HG02840 (cell line): ENCODE data around the gene COL5A1.

Experiments
- ATAC-seq: cut with Tn5 transposase; IDR thresholded peaks from one replicate; pipeline ENCODE4 v1.9.1; 2021; ENCODE audit warnings: mild to moderate bottlenecking, moderate library complexity, moderate number of reproducible peaks; ENCODE audit not compliant: unreplicated experiment, low FRiP score

COL5A1 gene

DNA sequence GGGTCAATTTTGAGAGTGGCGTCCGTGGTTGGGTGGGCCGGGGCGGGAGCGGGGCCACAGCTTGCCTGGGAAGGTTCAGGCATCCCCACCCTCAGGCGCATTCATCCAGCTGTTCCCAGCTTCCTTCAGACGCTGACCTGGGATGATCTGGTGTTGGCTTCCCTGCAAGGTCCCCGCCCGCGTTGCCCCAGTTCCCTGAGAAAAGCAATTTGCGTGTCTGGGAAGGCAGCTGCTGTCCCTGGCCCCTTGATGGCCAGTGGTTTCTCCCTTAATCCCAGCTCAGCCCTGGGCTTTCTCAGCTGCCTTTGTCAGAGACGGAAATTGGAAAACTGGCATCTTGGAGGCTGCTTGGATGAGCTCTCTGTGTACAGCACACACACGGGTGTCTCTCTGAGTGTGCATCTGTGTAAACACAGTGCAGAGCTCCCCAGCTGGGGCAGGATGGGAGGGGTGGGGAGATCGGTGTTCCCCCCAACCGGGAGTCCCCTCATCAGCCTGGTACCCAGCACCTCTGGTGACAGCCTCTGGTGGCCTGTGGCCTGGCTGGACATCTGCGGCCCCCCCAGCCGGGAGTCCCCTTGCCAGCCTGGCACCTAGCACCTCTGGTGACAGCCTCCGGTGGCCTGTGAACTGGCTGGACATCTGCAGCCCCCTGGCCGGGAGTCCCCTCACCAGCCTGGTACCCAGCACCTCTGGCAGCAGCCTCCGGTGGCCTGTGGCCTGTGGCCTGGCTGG is 94.0 kb downstream of the COL5A1 start:
- ATAC-seq, result no peak

- no peak for ATAC-seq
Observed at GRCh38 chr9:134736791-134737497, 95.3 kb downstream of the COL5A1 start.

DNA sequence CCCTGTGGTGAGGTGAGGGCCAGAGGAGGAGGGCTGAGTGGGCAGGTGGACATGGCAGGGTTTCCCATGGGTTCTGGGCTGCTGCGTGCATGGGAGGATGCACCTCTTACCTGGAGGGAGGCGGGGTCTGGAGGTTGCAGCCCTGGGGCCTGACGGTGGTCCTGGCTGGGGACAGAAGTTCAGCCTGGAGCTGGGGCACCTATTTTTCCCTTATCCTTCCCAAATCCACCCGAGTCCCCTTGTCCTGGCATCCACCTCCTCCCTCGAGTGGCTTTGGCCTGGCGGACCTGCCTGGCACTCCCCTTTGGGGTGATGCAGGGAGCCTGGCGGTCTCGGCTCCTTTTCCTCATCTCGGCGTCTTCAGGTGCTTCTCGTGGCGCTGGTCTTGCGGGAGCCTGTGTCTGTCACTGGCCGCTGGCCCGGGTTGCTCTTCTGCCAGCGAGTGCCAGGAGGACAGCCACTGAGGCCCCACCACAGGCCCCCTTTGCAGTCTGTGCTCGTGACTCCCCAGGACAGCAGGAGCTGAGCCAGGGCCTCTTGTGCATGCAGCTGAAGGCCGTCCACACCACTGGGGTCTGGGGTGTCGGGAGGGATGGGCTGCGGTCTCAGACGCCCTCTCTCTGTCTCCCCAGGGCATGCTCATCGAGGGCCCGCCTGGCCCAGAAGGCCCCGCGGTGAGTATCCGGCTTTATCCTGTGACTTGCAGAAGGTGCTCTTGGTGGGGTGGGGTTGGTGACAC is 96.4 kb downstream of the COL5A1 start:
- ATAC-seq, result no peak

GRCh38 chr9:134738869-134739659 is 97.5 kb downstream of the COL5A1 start:
- no peak for ATAC-seq

- ATAC-seq, result no peak
Observed at GRCh38 chr9:134739660-134739968, 98.0 kb downstream of the COL5A1 start.

- no peak for ATAC-seq
Observed at GRCh38 chr9:134740071-134740470, 98.5 kb downstream of the COL5A1 start.

- no peak for ATAC-seq
Observed at GRCh38 chr9:134741846-134742245, 100.2 kb downstream of the COL5A1 start.

GRCh38 chr9:134742822-134743535 is 101.4 kb downstream of the COL5A1 start:
- no peak for ATAC-seq

GRCh38 chr9:134743853-134744252 is 102.2 kb downstream of the COL5A1 start:
- no peak for ATAC-seq

GRCh38 chr9:134744385-134745295 is 103.0 kb downstream of the COL5A1 start:
- no peak for ATAC-seq

- no peak for ATAC-seq
Observed at GRCh38 chr9:134747951-134748489, 106.4 kb downstream of the COL5A1 start.

DNA sequence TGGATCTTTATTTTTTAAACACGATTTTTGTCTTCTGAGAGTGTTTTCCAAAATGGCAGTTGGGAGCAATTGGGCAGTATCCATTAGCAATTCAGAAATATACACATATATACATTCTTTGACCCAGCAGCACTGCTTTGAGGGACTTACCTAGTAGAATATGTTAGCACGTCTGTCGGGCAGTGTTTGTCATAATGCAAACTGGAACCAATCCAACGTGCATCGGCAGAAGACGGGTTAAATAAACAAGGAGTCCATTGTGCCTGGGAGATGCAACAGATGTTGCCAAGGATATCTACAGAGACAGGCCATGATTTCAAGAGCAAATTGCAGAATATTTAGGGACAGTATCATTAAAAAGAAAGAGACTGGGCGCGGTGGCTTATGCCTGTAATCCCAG is 107.0 kb downstream of the COL5A1 start:
- no peak for ATAC-seq

DNA sequence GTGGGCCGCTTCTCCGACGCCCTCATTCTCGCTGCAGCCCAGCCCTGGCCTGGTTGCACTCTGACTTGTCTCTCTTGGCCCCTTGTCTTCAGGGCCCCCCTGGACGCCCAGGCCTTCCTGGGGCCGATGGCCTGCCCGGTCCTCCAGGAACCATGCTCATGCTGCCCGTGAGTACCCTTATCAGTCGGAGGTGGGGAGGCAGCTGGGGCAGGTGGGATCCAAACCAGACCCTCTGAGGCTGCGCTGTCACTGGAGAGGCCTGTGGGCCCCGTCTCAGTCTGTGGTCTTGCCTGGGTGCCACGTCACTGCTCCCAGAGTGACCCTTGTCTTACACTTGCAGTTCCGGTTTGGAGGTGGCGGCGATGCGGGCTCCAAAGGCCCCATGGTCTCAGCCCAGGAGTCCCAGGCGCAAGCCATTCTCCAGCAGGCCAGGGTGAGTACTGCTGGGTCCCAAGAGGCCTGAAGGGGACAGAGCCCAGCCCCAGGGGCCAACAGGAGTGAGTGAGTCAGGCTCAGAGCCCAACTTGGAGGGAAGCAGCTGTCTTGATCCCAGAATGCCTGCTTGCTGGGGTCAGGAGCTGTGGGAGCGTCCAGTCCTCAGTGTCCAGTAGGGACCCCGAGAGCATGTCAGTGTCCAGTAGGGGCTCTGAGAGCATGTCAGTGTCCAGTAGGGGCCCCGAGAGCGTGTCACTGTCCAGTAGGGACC is 109.0 kb downstream of the COL5A1 start:
- no peak for ATAC-seq

DNA sequence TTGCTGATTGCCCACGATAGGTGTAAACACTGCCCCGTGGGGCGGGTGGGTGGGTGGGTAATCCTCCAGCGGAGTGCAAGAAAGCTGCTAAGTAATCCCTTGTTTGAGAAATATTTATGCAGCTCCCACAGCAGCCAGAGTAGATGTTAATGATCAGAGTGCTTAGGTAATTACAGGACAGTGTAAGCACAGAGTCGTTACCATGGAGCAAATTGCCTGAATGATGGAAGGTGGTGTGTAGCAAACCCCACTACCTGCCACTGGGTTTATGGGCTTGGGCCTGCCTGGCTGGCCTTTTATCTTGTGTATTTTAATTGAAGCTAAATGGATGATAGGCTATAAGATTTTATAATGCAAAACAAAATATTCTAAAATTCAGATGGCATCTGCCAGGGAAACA is 110.0 kb downstream of the COL5A1 start:
- no peak for ATAC-seq

DNA sequence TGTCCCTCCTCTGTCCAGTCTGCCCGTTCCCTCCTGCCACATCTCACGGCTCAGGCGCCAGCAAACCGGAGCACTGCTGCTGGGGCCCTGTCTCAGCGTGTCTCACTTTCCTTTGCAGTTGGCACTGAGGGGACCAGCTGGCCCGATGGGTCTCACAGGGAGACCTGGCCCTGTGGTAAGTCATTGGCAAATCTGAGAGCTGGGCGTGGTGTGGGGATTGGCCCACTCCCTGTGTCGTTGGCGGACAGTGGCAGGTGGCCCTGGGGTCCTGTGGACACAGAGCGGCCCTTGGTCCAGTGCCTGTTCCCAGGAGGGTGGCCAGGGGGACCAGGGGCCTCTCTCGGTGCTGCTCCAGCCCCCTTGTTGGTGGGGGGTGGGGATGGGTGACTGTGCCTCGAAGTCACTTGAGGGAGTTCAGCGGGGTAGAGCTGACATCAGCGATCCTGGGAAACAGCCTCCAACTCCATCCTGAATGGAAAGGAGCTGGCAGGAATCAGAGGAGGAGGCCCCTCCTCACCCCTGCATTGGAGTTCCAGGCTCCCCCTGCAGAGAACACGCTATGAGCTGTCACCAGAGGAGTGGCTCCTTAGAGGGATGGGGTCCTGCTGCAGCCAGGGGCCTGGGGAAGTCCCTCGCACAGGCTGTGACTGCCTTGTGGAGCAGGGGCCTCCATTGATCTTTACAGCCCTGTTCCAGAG is 111.0 kb downstream of the COL5A1 start:
- ATAC-seq, result no peak

DNA sequence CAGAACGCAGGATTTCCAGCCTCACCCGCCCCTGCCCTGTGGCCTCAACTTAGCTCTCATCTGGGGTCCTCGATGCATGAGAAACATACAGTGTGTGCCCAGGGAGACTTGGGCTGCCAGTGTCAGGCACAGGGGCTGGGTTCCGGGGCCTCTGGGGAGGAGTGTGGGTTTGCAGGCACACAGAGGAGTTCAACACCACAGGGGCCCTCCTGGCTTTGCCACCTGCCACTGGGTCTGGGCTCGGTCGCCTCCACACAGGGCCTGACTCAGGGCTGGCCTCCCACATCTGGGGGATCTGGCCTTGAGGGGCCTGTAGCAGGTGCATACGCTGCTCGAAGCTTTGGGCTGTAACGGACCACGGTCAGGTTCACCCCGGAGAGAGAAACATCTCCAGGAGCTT is 111.6 kb downstream of the COL5A1 start:
- ATAC-seq, result no peak

DNA sequence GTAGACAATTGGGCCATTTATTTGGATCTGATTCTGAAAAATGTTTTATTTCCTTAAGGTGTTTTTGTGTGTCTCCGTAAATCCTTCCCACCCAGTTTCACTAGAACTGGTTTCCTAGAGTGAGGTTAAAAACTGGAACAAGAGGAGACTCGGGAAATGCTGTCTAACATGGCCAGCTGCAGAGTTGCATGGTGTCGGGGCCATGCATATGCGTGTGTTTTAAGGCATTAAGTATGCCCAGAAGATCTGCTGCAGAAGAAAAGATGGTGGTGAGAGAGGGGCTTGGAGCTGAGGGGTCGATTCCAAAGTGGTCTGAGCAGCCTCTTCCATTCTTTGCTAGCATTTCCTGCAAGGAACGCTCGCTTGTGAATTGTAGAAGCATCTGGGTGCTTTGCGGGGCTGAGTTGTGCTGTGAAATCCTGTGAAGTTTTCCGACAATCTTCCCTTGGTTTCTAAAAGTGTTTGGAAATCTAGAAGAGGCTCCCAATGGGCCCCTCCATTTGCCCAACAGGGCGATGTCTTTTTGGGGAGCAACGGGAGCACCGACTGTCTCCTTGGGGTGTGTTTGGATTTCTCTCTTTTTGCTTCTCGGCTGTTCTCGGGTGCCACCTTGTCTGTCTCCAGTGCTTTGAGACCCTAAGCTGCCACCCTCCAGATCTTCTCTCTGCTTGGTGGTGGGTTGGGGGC is 113.8 kb downstream of the COL5A1 start:
- ATAC-seq, result no peak
